ENCODE measurements around the gene NTM.

The NTM gene

DNA sequence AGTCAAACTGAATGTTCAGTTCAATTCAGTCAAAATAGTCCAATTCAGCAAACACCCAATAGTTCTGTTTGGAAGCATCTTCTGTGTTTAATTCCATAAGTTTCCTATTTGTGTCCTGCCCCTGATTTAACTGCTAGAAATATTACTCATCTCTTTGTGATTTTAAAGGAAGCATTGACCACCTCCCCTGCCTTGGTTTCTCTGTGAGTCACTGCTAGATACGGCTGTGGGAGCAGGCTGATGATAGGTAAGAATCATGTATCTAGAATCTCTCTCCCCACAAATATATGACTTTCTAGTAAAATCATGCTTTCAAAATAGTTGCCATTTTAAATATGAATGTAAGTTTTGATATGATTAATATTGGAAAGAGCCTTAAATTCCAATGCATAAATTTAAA, 888.5 kb downstream of the NTM start:
- 0 out of 3 replicates have a peak, but pooled peaks have one; percentile 27 for ATAC-seq (ENCODE audit: low read depth)
- Histone ChIP-seq H3K4me1 (ENCODE audit: insufficient read depth, poor library complexity, severe bottlenecking) (no peaks in the 10 kb centered on the region), H3K9me3 (ENCODE audit: severe bottlenecking) (no peaks in the 10 kb centered on the region), H3K27me3 (ENCODE audit: insufficient read depth, poor library complexity, severe bottlenecking) (no peaks in the 10 kb centered on the region), H3K27ac (ENCODE audit: poor library complexity, severe bottlenecking) (no peak overlapping the region), H3K36me3 (ENCODE audit: low read depth) (no peaks in the 10 kb centered on the region), H3K4me3 (ENCODE audit: severe bottlenecking) (no peak overlapping the region)
- DNase-seq (ENCODE audit: low spot score): no peak
- TF ChIP-seq, protein P1, sequence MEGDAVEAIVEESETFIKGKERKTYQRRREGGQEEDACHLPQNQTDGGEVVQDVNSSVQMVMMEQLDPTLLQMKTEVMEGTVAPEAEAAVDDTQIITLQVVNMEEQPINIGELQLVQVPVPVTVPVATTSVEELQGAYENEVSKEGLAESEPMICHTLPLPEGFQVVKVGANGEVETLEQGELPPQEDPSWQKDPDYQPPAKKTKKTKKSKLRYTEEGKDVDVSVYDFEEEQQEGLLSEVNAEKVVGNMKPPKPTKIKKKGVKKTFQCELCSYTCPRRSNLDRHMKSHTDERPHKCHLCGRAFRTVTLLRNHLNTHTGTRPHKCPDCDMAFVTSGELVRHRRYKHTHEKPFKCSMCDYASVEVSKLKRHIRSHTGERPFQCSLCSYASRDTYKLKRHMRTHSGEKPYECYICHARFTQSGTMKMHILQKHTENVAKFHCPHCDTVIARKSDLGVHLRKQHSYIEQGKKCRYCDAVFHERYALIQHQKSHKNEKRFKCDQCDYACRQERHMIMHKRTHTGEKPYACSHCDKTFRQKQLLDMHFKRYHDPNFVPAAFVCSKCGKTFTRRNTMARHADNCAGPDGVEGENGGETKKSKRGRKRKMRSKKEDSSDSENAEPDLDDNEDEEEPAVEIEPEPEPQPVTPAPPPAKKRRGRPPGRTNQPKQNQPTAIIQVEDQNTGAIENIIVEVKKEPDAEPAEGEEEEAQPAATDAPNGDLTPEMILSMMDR (IDR thresholded peaks at IDR 0.05; ENCODE audit: poor library complexity, severe bottlenecking): no peak

GRCh38 chr11:132260636-132261035, 890.2 kb downstream of the NTM start:
- no peaks in the 10 kb centered on the region for H3K9me3 ChIP-seq (ENCODE audit: severe bottlenecking)
- TF ChIP-seq, protein P1 (IDR thresholded peaks at IDR 0.05; ENCODE audit: poor library complexity, severe bottlenecking): no peak
- no peak for ATAC-seq (ENCODE audit: low read depth)

DNA sequence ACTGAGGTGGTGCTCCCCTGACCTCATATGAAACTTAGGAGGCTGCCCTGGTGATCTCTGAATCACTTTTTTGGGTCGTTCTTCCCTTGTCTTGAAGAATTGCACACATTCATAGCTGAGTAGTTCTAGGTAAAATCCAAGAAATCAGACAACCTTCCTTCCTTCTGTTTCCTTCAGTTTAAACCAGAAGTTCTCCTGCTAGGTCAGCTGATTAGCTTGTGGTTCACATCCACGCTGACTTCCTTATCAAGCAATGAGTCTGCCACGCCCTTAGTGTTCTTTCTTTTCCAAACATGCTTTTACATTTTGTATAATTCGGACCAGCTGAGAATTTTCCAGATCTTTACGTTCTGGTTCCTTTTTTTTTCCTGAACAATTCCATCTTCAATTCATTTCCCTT, 892.8 kb downstream of the NTM start:
- Histone ChIP-seq H3K27ac (ENCODE audit: poor library complexity, severe bottlenecking) (no peak overlapping the region), H3K4me3 (ENCODE audit: severe bottlenecking) (no peak overlapping the region), H3K36me3 (ENCODE audit: low read depth) (no peaks in the 10 kb centered on the region), H3K9me3 (ENCODE audit: severe bottlenecking) (no peaks in the 10 kb centered on the region), H3K27me3 (ENCODE audit: insufficient read depth, poor library complexity, severe bottlenecking) (no peaks in the 10 kb centered on the region), H3K4me1 (ENCODE audit: insufficient read depth, poor library complexity, severe bottlenecking) (no peaks in the 10 kb centered on the region)
- TF ChIP-seq, protein P1 (IDR thresholded peaks at IDR 0.05; ENCODE audit: poor library complexity, severe bottlenecking): no peak
- no peak for DNase-seq (ENCODE audit: low spot score)
- no peak for ATAC-seq (ENCODE audit: low read depth)

More at GRCh38 chr11:132260636-132261035, 890.2 kb downstream of the NTM start:
- no peak for DNase-seq (ENCODE audit: low spot score)
- no peaks in the 10 kb centered on the region for H3K27me3 ChIP-seq (ENCODE audit: insufficient read depth, poor library complexity, severe bottlenecking)
- no peak overlapping the region for H3K27ac ChIP-seq (ENCODE audit: poor library complexity, severe bottlenecking)
- no peaks in the 10 kb centered on the region for H3K36me3 ChIP-seq (ENCODE audit: low read depth)
- H3K4me1 ChIP-seq (ENCODE audit: insufficient read depth, poor library complexity, severe bottlenecking): no peaks in the 10 kb centered on the region
- no peak overlapping the region for H3K4me3 ChIP-seq (ENCODE audit: severe bottlenecking)

DNA sequence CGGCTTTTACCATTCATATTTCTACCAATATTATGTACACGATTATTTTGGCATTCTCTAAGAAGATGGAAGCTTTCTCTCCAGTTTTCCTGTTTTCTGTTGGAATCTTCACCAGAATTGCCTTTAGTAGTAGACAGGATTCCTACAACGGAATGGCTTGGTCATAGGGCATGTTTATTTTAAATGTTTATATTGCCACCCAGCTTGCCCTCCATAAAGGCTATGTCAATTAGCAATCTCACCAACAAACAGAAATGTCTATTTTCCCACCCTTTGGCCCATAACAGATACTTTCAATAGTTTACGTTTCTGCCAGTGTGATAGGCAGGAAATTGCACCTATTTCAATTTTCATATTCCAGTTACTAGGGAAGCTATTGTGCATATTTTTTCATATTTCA, 893.5 kb downstream of the NTM start:
- Histone ChIP-seq H3K4me1 (ENCODE audit: insufficient read depth, poor library complexity, severe bottlenecking) (no peaks in the 10 kb centered on the region), H3K4me3 (ENCODE audit: severe bottlenecking) (no peak overlapping the region), H3K36me3 (ENCODE audit: low read depth) (no peaks in the 10 kb centered on the region), H3K27ac (ENCODE audit: poor library complexity, severe bottlenecking) (no peak overlapping the region), H3K9me3 (ENCODE audit: severe bottlenecking) (no peaks in the 10 kb centered on the region), H3K27me3 (ENCODE audit: insufficient read depth, poor library complexity, severe bottlenecking) (no peaks in the 10 kb centered on the region)
- DNase-seq (ENCODE audit: low spot score) (no peak), ATAC-seq (ENCODE audit: low read depth) (no peak)
- TF ChIP-seq, protein P1 (IDR thresholded peaks at IDR 0.05; ENCODE audit: poor library complexity, severe bottlenecking): no peak

GRCh38 chr11:132264616-132265015, 894.2 kb downstream of the NTM start:
- DNase-seq (ENCODE audit: low spot score) (no peak), ATAC-seq (ENCODE audit: low read depth) (no peak)
- no peak overlapping the region for H3K27ac ChIP-seq (ENCODE audit: poor library complexity, severe bottlenecking)
- no peaks in the 10 kb centered on the region for H3K36me3 ChIP-seq (ENCODE audit: low read depth)
- no peak overlapping the region for H3K4me3 ChIP-seq (ENCODE audit: severe bottlenecking)
- H3K9me3 ChIP-seq (ENCODE audit: severe bottlenecking): no peaks in the 10 kb centered on the region
- TF ChIP-seq, protein P1 (IDR thresholded peaks at IDR 0.05; ENCODE audit: poor library complexity, severe bottlenecking): no peak
- H3K4me1 ChIP-seq (ENCODE audit: insufficient read depth, poor library complexity, severe bottlenecking): no peaks in the 10 kb centered on the region
- no peaks in the 10 kb centered on the region for H3K27me3 ChIP-seq (ENCODE audit: insufficient read depth, poor library complexity, severe bottlenecking)
